ENCODE measurements around the gene TRMT1L. TPM values are rescaled to one million over a fixed set of nuclear protein-coding genes. Genes with fewer than 3 reads are reported as not detected.
"Not testable (repeated sequence)": the region's sequence is repeated elsewhere in the genome, so short reads cannot be mapped to it uniquely, and the experiment has no call there.

Gene TRMT1L
- 21.7 and 25.6 TPM in 2 replicates for total RNA-seq (2014; rRNA removed; shearing (Covaris generic))

- Histone ChIP-seq H3K27ac (peak within 1 kb of the TSS; percentile 89), H3K27me3 (no peaks in the 10 kb centered on the region), H3K4me3 (peak within 1 kb of the TSS; percentile 89), H3K36me3 (no peaks in the 10 kb centered on the region), H3K9me3 (replicated peaks) (no peaks in the 10 kb centered on the region), H3K4me1 (no peaks in the 10 kb centered on the region; the same call in 1 of the 2 replicates)
- peak; percentile 96 to 98 for DNase-seq
These were observed at the start of gene TRMT1L, which contains the start of gene SWT1 for GRCh38 chr1:185156854-185157598. Gene TRMT1L, minus strand, starts transcription at chr1:185156953. Its CDS starts 241 bp downstream, at chr1:185156712. Gene SWT1, plus strand, starts transcription at chr1:185157167. Its CDS starts 3,675 bp downstream, at chr1:185160842.

GRCh38 chr1:185200889-185201288, 44.1 kb upstream of the TRMT1L start:
- no peak for DNase-seq
- Histone ChIP-seq H3K36me3 (no peaks in the 10 kb centered on the region), H3K27me3 (no peaks in the 10 kb centered on the region), H3K9me3 (replicated peaks) (no peaks in the 10 kb centered on the region), H3K4me1 (no peaks in the 10 kb centered on the region), H3K4me3 (no peak overlapping the region), H3K27ac (no peak overlapping the region)

- not testable (repeated sequence) for H3K27me3 ChIP-seq; H3K36me3 ChIP-seq; H3K4me1 ChIP-seq; H3K27ac ChIP-seq; DNase-seq; H3K4me3 ChIP-seq; H3K9me3 ChIP-seq (replicated peaks)
These were observed 42.0 kb upstream of the TRMT1L start for GRCh38 chr1:185198712-185199111.

GRCh38 chr1:185193756-185194155, 37.0 kb upstream of the TRMT1L start:
- Histone ChIP-seq H3K4me3 (no peak overlapping the region), H3K4me1 (no peaks in the 10 kb centered on the region), H3K27ac (no peak overlapping the region), H3K36me3 (no peaks in the 10 kb centered on the region), H3K9me3 (replicated peaks) (no peaks in the 10 kb centered on the region), H3K27me3 (no peaks in the 10 kb centered on the region)
- no peak for DNase-seq

GRCh38 chr1:185170291-185170848, 13.6 kb upstream of the TRMT1L start:
- Histone ChIP-seq H3K9me3 (replicated peaks) (no peaks in the 10 kb centered on the region), H3K4me1 (no peaks in the 10 kb centered on the region), H3K4me3 (no peak overlapping the region), H3K36me3 (no peaks in the 10 kb centered on the region), H3K27ac (no peak overlapping the region), H3K27me3 (no peaks in the 10 kb centered on the region)
- peak; percentile 50 to 79 for DNase-seq

GRCh38 chr1:185166106-185166505, 9.4 kb upstream of the TRMT1L start:
- no peaks in the 10 kb centered on the region for H3K4me1 ChIP-seq
- no peaks in the 10 kb centered on the region for H3K27me3 ChIP-seq
- no peaks in the 10 kb centered on the region for H3K9me3 ChIP-seq (replicated peaks)
- H3K36me3 ChIP-seq, result no peaks in the 10 kb centered on the region
- H3K4me3 ChIP-seq, result no peak overlapping the region
- no peak for DNase-seq
- H3K27ac ChIP-seq, result no peak overlapping the region

GRCh38 chr1:185162491-185162890, 5.7 kb upstream of the TRMT1L start:
- no peak for DNase-seq
- H3K36me3 ChIP-seq, result no peaks in the 10 kb centered on the region
- no peak overlapping the region for H3K4me3 ChIP-seq
- H3K27ac ChIP-seq, result no peak overlapping the region
- no peaks in the 10 kb centered on the region for H3K9me3 ChIP-seq (replicated peaks)
- H3K27me3 ChIP-seq, result no peaks in the 10 kb centered on the region
- H3K4me1 ChIP-seq, result no peaks in the 10 kb centered on the region

GRCh38 chr1:185159966-185160365, 3.2 kb upstream of the TRMT1L start:
- no peaks in the 10 kb centered on the region for H3K36me3 ChIP-seq
- H3K27ac ChIP-seq, result no peak overlapping the region
- H3K4me1 ChIP-seq, result no peaks in the 10 kb centered on the region; the same call in 1 of the 2 replicates
- H3K9me3 ChIP-seq (replicated peaks), result no peaks in the 10 kb centered on the region
- no peaks in the 10 kb centered on the region for H3K27me3 ChIP-seq
- no peak overlapping the region for H3K4me3 ChIP-seq
- DNase-seq, result no peak

- no peak overlapping the region for H3K27ac ChIP-seq
- no peaks in the 10 kb centered on the region for H3K9me3 ChIP-seq (replicated peaks)
- DNase-seq, result peak in 1 of 2 experiments; percentile 6
- H3K36me3 ChIP-seq, result no peaks in the 10 kb centered on the region
- H3K27me3 ChIP-seq, result no peaks in the 10 kb centered on the region
- H3K4me1 ChIP-seq, result no peaks in the 10 kb centered on the region; the same call in 1 of the 2 replicates
- H3K4me3 ChIP-seq, result no peak overlapping the region
These were observed 2.0 kb upstream of the TRMT1L start for GRCh38 chr1:185158800-185159199.

- Histone ChIP-seq H3K27me3 (no peaks in the 10 kb centered on the region), H3K36me3 (no peaks in the 10 kb centered on the region), H3K9me3 (replicated peaks) (no peaks in the 10 kb centered on the region), H3K4me1 (no peaks in the 10 kb centered on the region; the same call in 1 of the 2 replicates), H3K27ac (peak overlapping the region; percentile 89), H3K4me3 (peak overlapping the region; percentile 89)
- peak in 1 of 2 experiments; percentile 16 for DNase-seq
These were observed 1.1 kb upstream of the TRMT1L start for GRCh38 chr1:185157599-185158412.

GRCh38 chr1:185156288-185156853, 382 bp downstream of the TRMT1L start:
- no peaks in the 10 kb centered on the region for H3K27me3 ChIP-seq
- peak; percentile 12 to 46 for DNase-seq
- no peaks in the 10 kb centered on the region; the same call in 1 of the 2 replicates for H3K4me1 ChIP-seq
- peak overlapping the region; percentile 89 for H3K27ac ChIP-seq
- H3K36me3 ChIP-seq, result no peaks in the 10 kb centered on the region
- H3K4me3 ChIP-seq, result peak overlapping the region; percentile 89
- no peaks in the 10 kb centered on the region for H3K9me3 ChIP-seq (replicated peaks)

- H3K36me3 ChIP-seq, result no peaks in the 10 kb centered on the region
- H3K4me3 ChIP-seq, result peak overlapping the region; percentile 89
- no peaks in the 10 kb centered on the region for H3K9me3 ChIP-seq (replicated peaks)
- H3K27ac ChIP-seq, result peak overlapping the region; percentile 89
- DNase-seq, result no peak
- no peaks in the 10 kb centered on the region; the same call in 1 of the 2 replicates for H3K4me1 ChIP-seq
- H3K27me3 ChIP-seq, result no peaks in the 10 kb centered on the region
These were observed 1.0 kb downstream of the TRMT1L start for GRCh38 chr1:185155600-185156287.

GRCh38 chr1:185154912-185155513, 1.7 kb downstream of the TRMT1L start:
- H3K9me3 ChIP-seq (replicated peaks), result no peaks in the 10 kb centered on the region
- no peak overlapping the region for H3K27ac ChIP-seq
- H3K27me3 ChIP-seq, result no peaks in the 10 kb centered on the region
- no peak overlapping the region for H3K4me3 ChIP-seq
- no peaks in the 10 kb centered on the region; the same call in 1 of the 2 replicates for H3K4me1 ChIP-seq
- no peak for DNase-seq
- H3K36me3 ChIP-seq, result peaks cover under 1% of the 10 kb centered on the region; the same call in 1 of the 2 replicates

Measured in SJCRH30 (cell line).